Prostate gland (tissue), 2 donors: ENCODE data around the gene CACNA1A. TPM values are rescaled to one million over a fixed set of nuclear protein-coding genes. Genes with fewer than 3 reads are reported as not detected.

Experiments
- DNase-seq: peaks from one replicate; pipeline ENCODE4 v3.0.0-alpha.2; 2019; ENCODE audit warnings: low spot score
- H3K27ac ChIP-seq, 2 donors: fragments of 200-600 bp; sonication (generic); 2 replicates each; pipeline ENCODE4 v1.5.1; 2017 to 2019
- H3K27me3 ChIP-seq: fragments of 200-600 bp; sonication (generic); replicated peaks from 2 replicates; pipeline ENCODE4 v1.5.1; 2019; ENCODE audit not compliant: insufficient read depth
- H3K36me3 ChIP-seq, 2 donors: fragments of 200-600 bp; sonication (generic); 1 replicate in 1 of 2; 2 replicates in 1 of 2; pipeline versions ENCODE4 v1.5.1 to v1.8.1; 2017 to 2019
- H3K4me1 ChIP-seq: fragments of 200-600 bp; sonication (generic); replicated peaks from 2 replicates; pipeline ENCODE4 v1.5.1; 2019
- H3K4me3 ChIP-seq, 2 donors: fragments of 200-600 bp; sonication (generic); 2 replicates each; pipeline ENCODE4 v1.5.1; 2017 to 2019
- H3K9me3 ChIP-seq: fragments of 200-600 bp; sonication (generic); 2 replicates; pipeline ENCODE4 v1.5.1; 2017
- CTCF ChIP-seq, 4 experiments: fragments of 200-600 bp in 2 of 4; fragments of 450-650 bp in 2 of 4; sonication (generic) in 2 of 4; IDR thresholded peaks; 1 replicate in 3 of 4; 2 replicates in 1 of 4; pipeline ENCODE4 v1.5.1; 2016 to 2019; ENCODE audit warnings: antibody characterized with exemption in 4 of 4, mild to moderate bottlenecking in 2 of 4, moderate library complexity in 2 of 4
- POLR2A ChIP-seq: fragments of 450-650 bp; IDR thresholded peaks from one replicate; pipeline ENCODE4 v1.6.1; 2016; ENCODE audit warnings: antibody characterized with exemption, mild to moderate bottlenecking
- POLR2AphosphoS5 ChIP-seq: sonication (generic); formaldehyde crosslinking; IDR thresholded peaks from one replicate; pipeline ENCODE4 v1.6.1; 2017; ENCODE audit warnings: antibody characterized with exemption
- WGBS: methylation state at CpG from one replicate; pipeline ENCODE4 v1.1.5; 2018; 5-methylcytosine and 5-hydroxymethylcytosine counted together
- intact Hi-C: fragments of 100-400 bp; cut with DNase I; formaldehyde crosslinking; loops from one replicate; pipeline ENCODE4 v1.14.2; 2022
- total RNA-seq, 2 donors: library from RNA; depleted of rRNA; stranded (reverse); fragments of >200 nt; gene quantifications; one replicate each; pipeline ENCODE4 v1.1.0, GENCODE V29; 2016

The CACNA1A gene
- total RNA-seq, 2 donors from 2014 or later = 0.46 to 12.4 TPM

DNA sequence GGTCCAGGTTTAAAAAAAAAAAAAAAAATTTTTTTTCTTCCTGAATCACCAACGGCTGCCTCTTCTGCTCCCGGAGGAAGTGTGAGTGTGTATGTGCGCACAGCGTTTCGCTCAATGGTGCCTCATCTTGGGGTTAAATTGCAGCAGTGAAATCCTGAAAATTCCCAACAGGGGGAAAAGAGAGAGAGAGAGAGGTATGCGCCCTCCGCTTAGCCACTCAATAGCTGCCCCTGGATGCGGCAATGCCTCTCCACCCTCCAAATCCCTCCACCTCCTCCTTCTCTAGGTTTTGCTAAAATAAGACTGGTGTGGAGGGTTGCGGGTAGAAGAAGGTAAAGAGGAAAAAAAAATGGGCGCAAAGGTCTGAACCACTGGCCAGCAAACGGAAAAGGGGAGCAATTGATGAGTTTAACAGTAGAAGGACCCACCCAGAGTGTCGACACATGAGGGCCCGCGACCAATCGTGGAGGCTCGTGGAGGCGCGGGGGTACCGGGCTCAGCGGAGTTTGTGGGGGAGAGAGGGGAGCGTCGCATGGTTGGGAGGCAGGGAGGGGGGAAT lies 853 bp upstream of the CACNA1A start:
- no peak for TF ChIP-seq POLR2A
- TF ChIP-seq CTCF (IDR thresholded peaks at IDR 0.05) = no peak
- no peak for TF ChIP-seq POLR2AphosphoS5
- peaks cover 21% of the 10 kb centered on the region for H3K27me3 ChIP-seq
- 2% methylated on average over 22 of the region's 22 CpGs for WGBS
- no peak overlapping the region for H3K27ac ChIP-seq
- DNase-seq = no peak
- H3K4me3 ChIP-seq = no peak overlapping the region
- no peaks in the 10 kb centered on the region for H3K4me1 ChIP-seq
- no peaks in the 10 kb centered on the region for H3K9me3 ChIP-seq
- no peaks in the 10 kb centered on the region for H3K36me3 ChIP-seq
- intact Hi-C loops = no loop called here

DNA sequence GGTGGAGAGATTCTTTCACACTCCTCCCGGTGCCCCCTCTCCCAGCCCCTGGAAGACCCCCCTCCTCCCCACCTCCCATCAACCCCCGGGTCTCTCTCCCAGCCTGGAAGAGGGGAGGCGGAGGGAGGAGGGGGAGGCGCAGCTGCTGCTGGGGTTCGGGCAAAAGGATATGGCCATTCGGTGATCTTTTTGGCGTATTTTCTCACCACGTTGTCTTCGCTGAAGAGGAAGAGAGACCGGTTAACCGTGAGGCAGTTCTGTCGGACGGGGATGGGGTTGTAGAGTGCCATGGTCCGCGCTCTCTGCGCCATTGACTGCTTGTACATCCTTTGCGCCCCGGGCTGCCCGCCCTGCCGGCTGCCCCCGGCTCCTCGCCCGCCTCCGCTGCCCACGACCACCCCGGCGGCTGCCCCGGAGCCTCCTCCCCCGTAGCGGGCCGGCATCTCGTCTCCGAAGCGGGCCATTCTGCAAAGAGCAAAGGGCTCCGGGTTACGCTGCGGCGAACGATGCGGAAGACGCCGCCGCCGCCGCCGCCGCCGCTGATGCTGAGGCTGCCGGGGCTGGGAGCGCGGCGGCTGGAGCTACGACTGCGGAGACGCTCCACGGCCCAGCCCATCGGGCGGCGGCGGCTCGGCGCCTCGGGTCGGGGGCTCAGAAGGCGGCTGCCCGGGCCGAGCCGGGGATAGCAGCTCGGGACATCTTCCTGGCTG lies 363 bp downstream of the CACNA1A start:
- H3K27me3 ChIP-seq = peaks cover 21% of the 10 kb centered on the region
- WGBS = 2% methylated on average over 69 of the region's 69 CpGs

GRCh38 chr19:13505164-13505695 lies 1.0 kb downstream of the CACNA1A start:
- WGBS = 47% methylated on average over 20 of the region's 20 CpGs

More for the DNA sequence above, 363 bp downstream of the CACNA1A start:
- no peak for DNase-seq
- Histone ChIP-seq H3K9me3 (no peaks in the 10 kb centered on the region), H3K4me1 (no peaks in the 10 kb centered on the region), H3K4me3 (peak overlapping the region in 1 of 2 donors; percentile 19), H3K27ac (no peak overlapping the region), H3K36me3 (no peaks in the 10 kb centered on the region)
- no peak for TF ChIP-seq POLR2AphosphoS5
- no peak for TF ChIP-seq CTCF (IDR thresholded peaks at IDR 0.05)
- TF ChIP-seq POLR2A = no peak
- intact Hi-C loops = no loop called here

DNA sequence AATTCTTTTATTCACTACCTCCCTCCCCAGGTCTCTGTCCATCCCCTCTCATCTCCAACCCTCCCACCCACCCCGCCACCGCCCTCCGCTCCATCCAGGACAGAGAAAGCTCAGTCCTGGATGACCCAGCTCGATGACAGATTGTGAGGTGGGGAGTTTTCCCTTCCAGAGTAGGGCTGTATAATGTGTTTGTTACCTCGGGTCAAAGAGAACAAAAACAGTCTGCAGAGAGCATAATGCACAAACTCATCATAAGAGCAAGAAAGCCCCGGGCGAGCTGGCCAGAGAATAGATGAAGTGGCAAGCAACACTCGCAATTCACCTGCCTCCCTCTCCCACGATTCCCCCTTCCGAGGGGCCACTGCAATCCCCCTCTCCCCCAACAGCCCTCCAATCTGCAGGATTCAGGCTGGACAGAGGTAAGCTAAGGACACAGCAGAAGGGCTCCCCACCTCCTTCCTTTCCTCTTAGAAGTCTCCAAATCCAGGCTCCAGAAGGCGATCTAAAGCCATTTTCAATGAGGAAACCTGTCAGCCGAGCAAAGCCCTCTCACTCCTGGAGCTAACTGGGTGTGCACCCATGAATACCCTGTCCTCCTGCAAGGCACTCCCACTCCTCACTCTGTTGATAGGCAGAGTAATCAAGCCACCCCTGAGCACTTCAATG lies 2.6 kb downstream of the CACNA1A start:
- intact Hi-C loops = no loop called here
- WGBS = 46% methylated on average over 12 of the region's 12 CpGs
- H3K4me1 ChIP-seq = no peaks in the 10 kb centered on the region

More at GRCh38 chr19:13505164-13505695, 1.0 kb downstream of the CACNA1A start:
- no peak for TF ChIP-seq POLR2AphosphoS5
- TF ChIP-seq CTCF (IDR thresholded peaks at IDR 0.05) = no peak
- TF ChIP-seq POLR2A = no peak
- Histone ChIP-seq H3K27ac (no peak overlapping the region), H3K4me3 (no peak overlapping the region), H3K36me3 (no peaks in the 10 kb centered on the region), H3K9me3 (no peaks in the 10 kb centered on the region), H3K4me1 (no peaks in the 10 kb centered on the region), H3K27me3 (peaks cover 21% of the 10 kb centered on the region)
- intact Hi-C loops = no loop called here
- DNase-seq = no peak

More for the DNA sequence above, 2.6 kb downstream of the CACNA1A start:
- H3K4me3 ChIP-seq = no peak overlapping the region
- TF ChIP-seq POLR2AphosphoS5 (no peak), POLR2A (no peak), CTCF (IDR thresholded peaks at IDR 0.05) (no peak)
- H3K9me3 ChIP-seq = no peaks in the 10 kb centered on the region
- H3K27ac ChIP-seq = no peak overlapping the region
- H3K27me3 ChIP-seq = peaks cover 19% of the 10 kb centered on the region
- no peak for DNase-seq
- H3K36me3 ChIP-seq = no peaks in the 10 kb centered on the region
